ENCODE results near the gene INPP5K. TPM values are rescaled to one million over a fixed set of nuclear protein-coding genes. Genes with fewer than 3 reads are reported as not detected.

The INPP5K gene
- total and polyA plus RNA-seq, 10 of the 15 experiments (the other 5 are each of a cell fraction or from before 2014, with no cell fraction given), result 0.58 to 41.2 (median 23.3) TPM

GRCh38 chr17:1455291-1455796 is 61.1 kb downstream of the INPP5K start (continued):
- TF ChIP-seq ZBTB40 (IDR thresholded peaks at IDR 0.05; ENCODE audit: borderline replicate concordance) (no peak), MAX (IDR thresholded peaks at IDR 0.05; ENCODE audit: low read depth, low read length) (no peak), GATAD2B (conservative IDR thresholded peaks at IDR 0.05; ENCODE audit: low read depth) (no peak), PBX3 (IDR thresholded peaks at IDR 0.05; ENCODE audit: insufficient replicate concordance, low read depth, low read length) (no peak), EED (IDR thresholded peaks at IDR 0.05; ENCODE audit: low read depth) (peak; percentile 74), TBL1XR1 (IDR thresholded peaks at IDR 0.05; ENCODE audit: low read depth, low read length) (no peak), MLLT1 (IDR thresholded peaks at IDR 0.05) (no peak), SMAD1 (IDR thresholded peaks at IDR 0.05; ENCODE audit: low read depth, partially characterized antibody) (no peak), GABPA (IDR thresholded peaks at IDR 0.05; ENCODE audit: low read depth) (no peak), ZNF24 (IDR thresholded peaks at IDR 0.05) (no peak), HDAC6 (IDR thresholded peaks at IDR 0.05; ENCODE audit: unreplicated experiment) (no peak), ESRRA (IDR thresholded peaks at IDR 0.05; ENCODE audit: low read length) (no peak), NR2C2 (IDR thresholded peaks at IDR 0.05; ENCODE audit: borderline replicate concordance, control insufficient read depth, insufficient read length, low read depth) (no peak), NBN (IDR thresholded peaks at IDR 0.05) (peak; percentile 42; the same call in 1 of the 2 replicates), SRF (IDR thresholded peaks at IDR 0.05; ENCODE audit: low read depth in 2 of 2, low read length in 2 of 2) (no peak), CHD2 (IDR thresholded peaks at IDR 0.05; ENCODE audit: borderline replicate concordance, low read depth, low read length) (no peak), ZNF217 (IDR thresholded peaks at IDR 0.05) (no peak), CTCF (IDR thresholded peaks at IDR 0.05 in 2 of 3, conservative IDR thresholded peaks at IDR 0.05 in 1 of 3; ENCODE audit: control insufficient read depth in 2 of 3, extremely low read depth in 1 of 3, insufficient read depth in 1 of 3, low read depth in 3 of 3, low read length in 3 of 3) (peak; percentile 42 to 65 (median 64))
